SU-DHL-6 (cell line): Measurements from ENCODE around the gene IVNS1ABP.

Experiments used
- EZH2phosphoT487 ChIP-seq: fragments of 200-600 bp; sonication (generic), shearing (Covaris generic); conservative IDR thresholded peaks from 2 replicates; pipeline ENCODE4 v1.6.1; 2018; ENCODE audit warnings: mild to moderate bottlenecking, antibody characterized with exemption, low read length, moderate library complexity, mixed read lengths
- TF ChIP-seq, protein P1 (sequence below): fragments of 200-600 bp; sonication (generic); IDR thresholded peaks from one replicate; pipeline ENCODE4 v1.5.1; 2017; ENCODE audit warnings: antibody characterized with exemption, mild to moderate bottlenecking, low read length, moderate library complexity; ENCODE audit not compliant: insufficient read depth, poor library complexity, severe bottlenecking

DNA sequence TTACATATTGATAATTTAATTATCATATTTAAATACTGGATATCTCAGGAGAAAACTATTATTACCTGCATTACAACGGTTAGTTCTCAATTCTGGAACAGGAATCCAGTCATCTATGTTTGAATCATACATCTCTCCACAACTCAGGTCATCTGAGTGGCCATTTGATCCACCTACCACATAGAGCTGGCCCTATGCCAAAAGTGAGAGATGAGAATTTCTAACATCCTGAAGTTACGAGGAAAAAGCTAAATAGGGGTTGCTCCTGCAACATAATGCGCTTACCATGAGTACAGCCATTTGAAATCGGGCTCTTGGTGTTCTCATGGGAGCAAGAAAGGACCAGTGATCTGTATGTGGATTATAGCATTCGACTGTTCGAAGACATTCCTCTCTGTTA, 16.9 kb downstream of the IVNS1ABP start:
- TF ChIP-seq, protein P1, sequence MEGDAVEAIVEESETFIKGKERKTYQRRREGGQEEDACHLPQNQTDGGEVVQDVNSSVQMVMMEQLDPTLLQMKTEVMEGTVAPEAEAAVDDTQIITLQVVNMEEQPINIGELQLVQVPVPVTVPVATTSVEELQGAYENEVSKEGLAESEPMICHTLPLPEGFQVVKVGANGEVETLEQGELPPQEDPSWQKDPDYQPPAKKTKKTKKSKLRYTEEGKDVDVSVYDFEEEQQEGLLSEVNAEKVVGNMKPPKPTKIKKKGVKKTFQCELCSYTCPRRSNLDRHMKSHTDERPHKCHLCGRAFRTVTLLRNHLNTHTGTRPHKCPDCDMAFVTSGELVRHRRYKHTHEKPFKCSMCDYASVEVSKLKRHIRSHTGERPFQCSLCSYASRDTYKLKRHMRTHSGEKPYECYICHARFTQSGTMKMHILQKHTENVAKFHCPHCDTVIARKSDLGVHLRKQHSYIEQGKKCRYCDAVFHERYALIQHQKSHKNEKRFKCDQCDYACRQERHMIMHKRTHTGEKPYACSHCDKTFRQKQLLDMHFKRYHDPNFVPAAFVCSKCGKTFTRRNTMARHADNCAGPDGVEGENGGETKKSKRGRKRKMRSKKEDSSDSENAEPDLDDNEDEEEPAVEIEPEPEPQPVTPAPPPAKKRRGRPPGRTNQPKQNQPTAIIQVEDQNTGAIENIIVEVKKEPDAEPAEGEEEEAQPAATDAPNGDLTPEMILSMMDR = no peak
- TF ChIP-seq EZH2phosphoT487 = no peak
